ENCODE data around the gene RAB36. TPM values are rescaled to one million over a fixed set of nuclear protein-coding genes. Genes with fewer than 3 reads are reported as not detected.

RAB36 gene
- total and polyA plus RNA-seq, 4 donors: 1.0 to 3.2 (median 2.0) TPM

- Histone ChIP-seq H3K4me1 (ENCODE audit: control insufficient read depth in 1 of 2, insufficient read depth in 2 of 2, low read length in 2 of 2) (no peaks in the 10 kb centered on the region), H3K36me3 (ENCODE audit: control insufficient read depth in 1 of 2, insufficient read depth in 2 of 2, low read length in 1 of 2) (no peaks in the 10 kb centered on the region), H3K4me3 (ENCODE audit: low read length in 2 of 2) (no peak overlapping the region), H3K27me3 (ENCODE audit: control insufficient read depth in 1 of 2, insufficient read depth in 2 of 2, low read length in 1 of 2) (no peaks in the 10 kb centered on the region), H3K9me3 (ENCODE audit: control insufficient read depth, low read length) (no peaks in the 10 kb centered on the region), H3K27ac (ENCODE audit: low read depth in 1 of 2, low read length in 2 of 2) (no peak overlapping the region)
- DNase-seq: no peak
- 95 to 96% methylated on average over 8 of the region's 8 CpGs for WGBS, 2 donors
- intact Hi-C loops (cut with DNase I): no loop called here
- ATAC-seq (ENCODE audit: low FRiP score): no peak
Observed at GRCh38 chr22:23197836-23198235, 52.6 kb downstream of the RAB36 start.

- Histone ChIP-seq H3K4me3 (ENCODE audit: low read length in 2 of 2) (no peak overlapping the region), H3K36me3 (ENCODE audit: control insufficient read depth in 1 of 2, insufficient read depth in 2 of 2, low read length in 1 of 2) (no peaks in the 10 kb centered on the region), H3K4me1 (ENCODE audit: control insufficient read depth in 1 of 2, insufficient read depth in 2 of 2, low read length in 2 of 2) (no peaks in the 10 kb centered on the region), H3K9me3 (ENCODE audit: control insufficient read depth, low read length) (no peaks in the 10 kb centered on the region), H3K27ac (ENCODE audit: low read depth in 1 of 2, low read length in 2 of 2) (peak overlapping the region in 1 of 2 donors; percentile 38), H3K27me3 (ENCODE audit: control insufficient read depth in 1 of 2, insufficient read depth in 2 of 2, low read length in 1 of 2) (no peaks in the 10 kb centered on the region)
- WGBS, 2 donors: 76 to 80% methylated on average over 8 of the region's 8 CpGs
- DNase-seq (no peak), ATAC-seq (ENCODE audit: low FRiP score) (no peak)
- intact Hi-C loops (cut with DNase I): no loop called here
Observed at GRCh38 chr22:23199159-23199558, 53.9 kb downstream of the RAB36 start.

DNA sequence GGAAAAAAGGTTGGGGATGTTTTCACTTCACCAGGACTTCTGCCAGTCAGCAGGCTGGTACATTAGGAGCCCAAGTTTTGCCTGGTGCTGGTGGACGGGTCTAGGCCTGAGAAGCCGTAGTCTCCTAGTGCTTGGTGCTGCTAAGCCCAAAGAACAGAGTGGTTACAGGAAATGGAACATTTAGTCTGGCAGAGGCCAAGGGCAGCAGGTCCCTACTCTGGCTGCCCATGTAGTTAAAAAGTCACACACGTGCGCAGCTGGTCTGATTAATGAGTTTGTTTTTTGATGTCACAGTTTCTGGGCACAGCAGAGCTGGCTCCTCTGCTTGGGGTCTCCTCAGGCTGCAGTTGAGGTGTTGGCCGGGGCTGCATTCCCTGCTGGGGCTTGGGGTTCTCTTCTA, 55.6 kb downstream of the RAB36 start:
- no peak for ATAC-seq (ENCODE audit: low FRiP score)
- Histone ChIP-seq H3K4me3 (ENCODE audit: low read length in 2 of 2) (no peak overlapping the region), H3K27me3 (ENCODE audit: control insufficient read depth in 1 of 2, insufficient read depth in 2 of 2, low read length in 1 of 2) (no peaks in the 10 kb centered on the region), H3K36me3 (ENCODE audit: control insufficient read depth in 1 of 2, insufficient read depth in 2 of 2, low read length in 1 of 2) (no peaks in the 10 kb centered on the region), H3K4me1 (ENCODE audit: control insufficient read depth in 1 of 2, insufficient read depth in 2 of 2, low read length in 2 of 2) (peaks cover 0 to 4% of the 10 kb centered on the region in 2 donors), H3K27ac (ENCODE audit: low read depth in 1 of 2, low read length in 2 of 2) (peak overlapping the region in 1 of 2 donors; percentile 87), H3K9me3 (ENCODE audit: control insufficient read depth, low read length) (no peaks in the 10 kb centered on the region)
- no peak for DNase-seq
- 22 to 23% methylated on average over 5 of the region's 5 CpGs for WGBS, 2 donors
- intact Hi-C loops (cut with DNase I): loop anchor here in 1 of 2 donors (2.0 kb wide), 1 partner anchor 14 kb away; no protein-coding TSS in a partner anchor

GRCh38 chr22:23202812-23203451, 57.7 kb downstream of the RAB36 start:
- intact Hi-C loops (cut with DNase I): no loop called here
- 84 to 87% methylated on average over 4 of the region's 4 CpGs for WGBS, 2 donors
- Histone ChIP-seq H3K27me3 (ENCODE audit: control insufficient read depth in 1 of 2, insufficient read depth in 2 of 2, low read length in 1 of 2) (no peaks in the 10 kb centered on the region), H3K27ac (ENCODE audit: low read depth in 1 of 2, low read length in 2 of 2) (peak overlapping the region; percentile 49 to 92), H3K4me1 (ENCODE audit: control insufficient read depth in 1 of 2, insufficient read depth in 2 of 2, low read length in 2 of 2) (peaks cover 0 to 4% of the 10 kb centered on the region in 2 donors), H3K9me3 (ENCODE audit: control insufficient read depth, low read length) (no peaks in the 10 kb centered on the region), H3K4me3 (ENCODE audit: low read length in 2 of 2) (no peak overlapping the region), H3K36me3 (ENCODE audit: control insufficient read depth in 1 of 2, insufficient read depth in 2 of 2, low read length in 1 of 2) (no peaks in the 10 kb centered on the region)
- DNase-seq: no peak
- no peak for ATAC-seq (ENCODE audit: low FRiP score)

GRCh38 chr22:23203452-23204124, 58.3 kb downstream of the RAB36 start:
- WGBS, 2 donors: 60 to 66% methylated on average over 7 of the region's 7 CpGs
- Histone ChIP-seq H3K27me3 (ENCODE audit: control insufficient read depth in 1 of 2, insufficient read depth in 2 of 2, low read length in 1 of 2) (no peaks in the 10 kb centered on the region), H3K4me1 (ENCODE audit: control insufficient read depth in 1 of 2, insufficient read depth in 2 of 2, low read length in 2 of 2) (peaks cover 0 to 4% of the 10 kb centered on the region in 2 donors), H3K4me3 (ENCODE audit: low read length in 2 of 2) (no peak overlapping the region), H3K27ac (ENCODE audit: low read depth in 1 of 2, low read length in 2 of 2) (peak overlapping the region; percentile 49 to 92), H3K9me3 (ENCODE audit: control insufficient read depth, low read length) (no peaks in the 10 kb centered on the region), H3K36me3 (ENCODE audit: control insufficient read depth in 1 of 2, insufficient read depth in 2 of 2, low read length in 1 of 2) (no peaks in the 10 kb centered on the region)
- intact Hi-C loops (cut with DNase I): no loop called here
- DNase-seq (no peak), ATAC-seq (ENCODE audit: low FRiP score) (no peak)

DNA sequence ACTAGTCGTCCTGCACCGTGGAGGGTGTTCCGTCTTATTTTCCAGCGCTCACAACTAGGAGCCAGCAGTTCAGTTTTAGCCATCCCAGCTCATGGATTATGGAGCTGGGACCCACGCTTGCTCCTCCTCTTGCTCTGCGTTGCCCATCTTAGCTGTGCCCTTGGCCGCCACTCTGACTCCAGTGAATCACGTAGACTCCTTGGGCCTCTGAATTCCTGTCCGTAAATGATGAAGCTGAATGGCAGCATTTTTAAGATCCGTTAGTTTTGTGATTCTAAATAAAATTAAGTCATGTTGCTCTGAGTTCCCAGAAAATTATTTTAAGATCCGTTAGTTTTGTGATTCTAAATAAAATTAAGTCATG, 58.8 kb downstream of the RAB36 start:
- H3K27ac ChIP-seq (ENCODE audit: low read depth in 1 of 2, low read length in 2 of 2): peak overlapping the region; percentile 49 to 92
- H3K27me3 ChIP-seq (ENCODE audit: control insufficient read depth in 1 of 2, insufficient read depth in 2 of 2, low read length in 1 of 2): no peaks in the 10 kb centered on the region
- H3K4me1 ChIP-seq (ENCODE audit: control insufficient read depth in 1 of 2, insufficient read depth in 2 of 2, low read length in 2 of 2): peaks cover 0 to 4% of the 10 kb centered on the region in 2 donors
- ATAC-seq (ENCODE audit: low FRiP score) (peak; percentile 79), DNase-seq (peak; percentile 78 to 87)
- no peaks in the 10 kb centered on the region for H3K9me3 ChIP-seq (ENCODE audit: control insufficient read depth, low read length)
- WGBS, 2 donors: 18 to 22% methylated on average over 10 to 11 of the region's 11 CpGs
- intact Hi-C loops (cut with DNase I): no loop called here
- H3K4me3 ChIP-seq (ENCODE audit: low read length in 2 of 2): no peak overlapping the region
- H3K36me3 ChIP-seq (ENCODE audit: control insufficient read depth in 1 of 2, insufficient read depth in 2 of 2, low read length in 1 of 2): no peaks in the 10 kb centered on the region

- no peaks in the 10 kb centered on the region for H3K27me3 ChIP-seq (ENCODE audit: control insufficient read depth in 1 of 2, insufficient read depth in 2 of 2, low read length in 1 of 2)
- intact Hi-C loops (cut with DNase I): no loop called here
- whole genome bisulfite sequencing, 2 donors: 4 to 7% methylated on average over 11 of the region's 11 CpGs
- H3K4me1 ChIP-seq (ENCODE audit: control insufficient read depth in 1 of 2, insufficient read depth in 2 of 2, low read length in 2 of 2): peaks cover 0 to 4% of the 10 kb centered on the region in 2 donors
- H3K9me3 ChIP-seq (ENCODE audit: control insufficient read depth, low read length): no peaks in the 10 kb centered on the region
- no peaks in the 10 kb centered on the region for H3K36me3 ChIP-seq (ENCODE audit: control insufficient read depth in 1 of 2, insufficient read depth in 2 of 2, low read length in 1 of 2)
- H3K27ac ChIP-seq (ENCODE audit: low read depth in 1 of 2, low read length in 2 of 2): peak overlapping the region in 1 of 2 donors; percentile 88
- no peak overlapping the region for H3K4me3 ChIP-seq (ENCODE audit: low read length in 2 of 2)
- ATAC-seq (ENCODE audit: low FRiP score) (peak; percentile 61), DNase-seq (peak; percentile 83 to 86)
Observed at GRCh38 chr22:23204541-23205157, 59.4 kb downstream of the RAB36 start.

- Histone ChIP-seq H3K4me1 (ENCODE audit: control insufficient read depth in 1 of 2, insufficient read depth in 2 of 2, low read length in 2 of 2) (peaks cover 0 to 4% of the 10 kb centered on the region in 2 donors), H3K27ac (ENCODE audit: low read depth in 1 of 2, low read length in 2 of 2) (peak overlapping the region in 1 of 2 donors; percentile 88), H3K27me3 (ENCODE audit: control insufficient read depth in 1 of 2, insufficient read depth in 2 of 2, low read length in 1 of 2) (no peaks in the 10 kb centered on the region), H3K4me3 (ENCODE audit: low read length in 2 of 2) (no peak overlapping the region), H3K36me3 (ENCODE audit: control insufficient read depth in 1 of 2, insufficient read depth in 2 of 2, low read length in 1 of 2) (no peaks in the 10 kb centered on the region), H3K9me3 (ENCODE audit: control insufficient read depth, low read length) (no peaks in the 10 kb centered on the region)
- WGBS, 2 donors: 35 to 43% methylated on average over 9 of the region's 9 CpGs
- ATAC-seq (ENCODE audit: low FRiP score) (peak; percentile 44), DNase-seq (peak in 1 of 2 donors; percentile 64)
- intact Hi-C loops (cut with DNase I): no loop called here
Observed at GRCh38 chr22:23205339-23206049, 60.2 kb downstream of the RAB36 start.

Measured in aorta (tissue), 5 donors.